Activated naive CD4-positive, alpha-beta T cell treated with anti-CD3 and anti-CD28 coated beads, Interleukin-2, amount 50 U/mL, for 72 hours (primary cell): Measurements from ENCODE around the gene DEGS2. TPM values are rescaled to one million over a fixed set of nuclear protein-coding genes. Genes with fewer than 3 reads are reported as not detected.
A peak's percentile ranks its signal among the peaks of the same experiment; 100 is the strongest.

Experiments
- ATAC-seq, 2 donors: fragments of 150-1000 bp; cut with Tn5 transposase; 2 replicates each; pipeline ENCODE4 v1.10.0; 2021; ENCODE audit warnings: mild to moderate bottlenecking in 2 of 2, moderate library complexity in 2 of 2
- DNase-seq, 2 donors: peaks; one replicate each; pipeline ENCODE4 v3.0.0; 2021 to 2022; ENCODE audit warnings: low spot score in 2 of 2
- H3K27ac Mint-ChIP-seq, 2 donors: one replicate each; pipeline ENCODE4 v1.8.0; 2022; ENCODE audit warnings: mild to moderate bottlenecking in 2 of 2, mixed read lengths in 2 of 2
- H3K36me3 Mint-ChIP-seq, 2 donors: one replicate each; pipeline ENCODE4 v1.8.0; 2022; ENCODE audit warnings: mixed read lengths in 2 of 2
- H3K9me3 Mint-ChIP-seq, 2 donors: one replicate each; pipeline ENCODE4 v1.8.0; 2022; ENCODE audit warnings: mixed read lengths in 2 of 2
- total RNA-seq, 2 donors: library from RNA; stranded (reverse); gene quantifications; one replicate each; pipeline ENCODE4 v1.2.3, GENCODE V29; 2022

DEGS2 gene
- total RNA-seq, 2 donors from 2014 or later: 1.4 to 3.2 TPM

DNA sequence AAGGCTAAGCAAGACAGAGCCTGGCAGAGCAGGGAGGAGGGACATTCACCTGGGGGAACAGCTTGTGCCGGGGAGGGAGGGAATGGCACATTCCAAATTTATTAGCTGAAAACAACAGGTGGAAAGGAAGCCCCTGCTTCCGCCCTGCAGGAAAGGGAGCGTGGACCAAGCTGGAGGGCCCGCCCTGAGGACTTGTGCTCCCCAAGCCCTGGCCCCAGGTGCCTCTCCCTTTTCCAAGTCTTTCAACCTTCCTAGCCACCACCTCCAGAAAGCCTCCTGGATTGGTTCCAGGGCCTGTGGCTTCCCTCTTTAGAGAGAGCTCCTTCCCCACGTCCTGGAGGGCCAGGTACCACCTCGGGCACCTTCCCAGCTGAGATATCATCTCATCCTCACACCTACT, 2.7 kb downstream of the DEGS2 start:
- peaks cover 8 to 13% of the 10 kb centered on the region in 2 donors for H3K36me3 Mint-ChIP-seq
- DNase-seq (no peak), ATAC-seq (no peak)
- no peak overlapping the region for H3K27ac Mint-ChIP-seq
- peaks cover 6 to 7% of the 10 kb centered on the region in 2 donors for H3K9me3 Mint-ChIP-seq

DNA sequence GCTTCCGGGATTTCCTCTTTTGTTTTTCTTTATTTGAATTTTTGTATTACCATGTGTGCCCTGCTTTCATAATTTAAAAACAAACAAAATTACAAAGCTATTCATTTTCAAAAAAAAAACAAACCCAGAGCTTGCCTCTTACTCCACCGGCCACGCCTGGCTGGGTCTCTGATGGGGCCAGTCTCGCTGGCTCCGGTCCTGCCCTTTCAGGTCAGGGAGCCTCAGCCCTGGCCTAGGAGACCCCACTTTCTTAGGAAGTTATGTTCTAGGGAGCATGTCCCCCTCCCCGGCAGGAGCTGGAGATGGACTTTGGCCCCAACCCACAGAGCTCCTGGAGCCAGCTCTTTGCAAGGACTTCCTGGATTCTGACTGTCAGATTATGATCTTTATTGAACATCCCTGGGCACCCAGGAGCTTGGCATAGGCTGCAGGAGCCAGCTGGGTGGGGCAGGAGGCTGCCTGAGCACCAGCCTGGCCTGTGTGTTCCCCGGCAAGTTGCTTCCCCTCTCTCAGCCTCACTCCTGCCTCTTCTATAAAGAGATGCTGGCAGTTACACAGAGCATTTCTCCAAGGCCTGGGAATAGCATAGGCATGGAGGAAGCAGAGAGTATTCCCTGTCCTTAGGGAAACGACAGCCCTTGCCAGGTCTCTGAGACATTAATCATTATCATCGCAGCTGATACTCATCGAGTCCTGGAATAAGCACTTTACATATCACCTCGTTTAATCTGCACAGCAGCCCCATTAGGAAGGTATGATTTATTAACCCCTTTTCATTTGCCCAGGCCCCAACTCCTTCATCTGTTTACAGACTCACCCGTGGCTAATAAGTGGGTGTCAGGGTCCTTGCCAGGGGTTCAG, 3.5 kb downstream of the DEGS2 start:
- no peak for DNase-seq
- H3K9me3 Mint-ChIP-seq: peaks cover 6 to 7% of the 10 kb centered on the region in 2 donors
- peaks cover 8 to 13% of the 10 kb centered on the region in 2 donors for H3K36me3 Mint-ChIP-seq
- no peak overlapping the region for H3K27ac Mint-ChIP-seq
- ATAC-seq: no peak

DNA sequence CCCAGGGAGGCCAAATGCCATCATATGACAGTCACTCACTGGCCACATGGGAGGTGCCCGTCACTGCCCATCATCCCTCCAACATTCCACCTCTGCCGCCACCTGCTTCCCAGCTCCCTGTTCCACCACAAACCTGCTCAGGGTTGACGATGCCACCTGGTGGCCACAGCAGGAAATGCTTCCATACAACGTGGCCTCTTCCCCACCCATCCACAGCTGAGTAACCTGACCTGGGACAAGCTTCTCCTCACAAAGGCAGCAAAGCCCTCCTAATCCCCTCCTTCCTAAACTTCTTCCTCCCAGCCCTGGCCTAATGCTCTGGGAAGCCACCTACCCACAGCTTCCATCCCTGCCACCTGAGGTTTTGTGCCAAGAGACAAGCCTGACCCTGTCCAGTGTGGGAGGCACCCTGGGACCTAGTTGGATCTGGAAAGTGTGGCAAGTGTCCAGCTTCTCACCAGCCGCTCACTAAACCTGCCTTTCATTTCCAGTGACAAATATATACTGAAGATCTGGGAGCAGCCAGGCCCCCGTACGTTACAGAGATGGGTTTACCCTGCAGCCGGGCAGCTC, 4.3 kb downstream of the DEGS2 start:
- ATAC-seq: peak in 1 of 2 donors; percentile 33

DNA sequence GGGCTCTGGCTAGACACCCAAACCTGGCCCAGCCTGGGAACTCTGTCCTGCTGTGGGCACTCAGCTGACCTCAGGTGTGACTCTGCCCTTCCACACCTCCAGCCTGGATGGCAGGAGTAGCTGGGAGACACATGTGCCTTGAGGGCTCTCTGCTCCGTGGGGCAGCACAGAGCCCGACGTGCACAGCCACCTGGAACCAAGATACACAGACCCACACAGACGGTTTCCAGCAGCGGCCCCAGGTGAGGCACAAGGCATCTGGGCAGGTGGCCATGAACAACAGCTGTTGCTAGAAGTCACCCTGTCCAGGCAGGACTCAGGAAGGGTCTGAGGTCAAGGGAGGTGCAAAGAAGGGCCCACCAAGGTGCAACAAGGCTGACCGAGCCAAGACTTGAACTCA, 5.9 kb downstream of the DEGS2 start:
- Mint-ChIP-seq H3K27ac (no peak overlapping the region), H3K9me3 (peaks cover 6 to 7% of the 10 kb centered on the region in 2 donors)
- no peak for ATAC-seq

More for the DNA sequence above, 4.3 kb downstream of the DEGS2 start:
- H3K27ac Mint-ChIP-seq: no peak overlapping the region
- DNase-seq: peak in 1 of 2 donors; percentile 60
- H3K9me3 Mint-ChIP-seq: peaks cover 6 to 7% of the 10 kb centered on the region in 2 donors
- peaks cover 8 to 13% of the 10 kb centered on the region in 2 donors for H3K36me3 Mint-ChIP-seq

GRCh38 chr14:100152091-100152490, 7.4 kb downstream of the DEGS2 start:
- Mint-ChIP-seq H3K27ac (peak overlapping the region in 1 of 2 donors; percentile 25), H3K9me3 (peaks cover 6 to 7% of the 10 kb centered on the region in 2 donors), H3K36me3 (peaks cover 8 to 13% of the 10 kb centered on the region in 2 donors)
- DNase-seq: no peak
- no peak for ATAC-seq

More for the DNA sequence above, 5.9 kb downstream of the DEGS2 start:
- no peak for DNase-seq
- peaks cover 8 to 13% of the 10 kb centered on the region in 2 donors for H3K36me3 Mint-ChIP-seq

GRCh38 chr14:100150932-100151587, 8.4 kb downstream of the DEGS2 start:
- peaks cover 8 to 13% of the 10 kb centered on the region in 2 donors for H3K36me3 Mint-ChIP-seq
- ATAC-seq (no peak), DNase-seq (no peak)
- H3K27ac Mint-ChIP-seq: peak overlapping the region; percentile 0 to 79
- H3K9me3 Mint-ChIP-seq: peaks cover 6 to 7% of the 10 kb centered on the region in 2 donors

GRCh38 chr14:100149851-100150611, 9.4 kb downstream of the DEGS2 start:
- peaks cover 3% of the 10 kb centered on the region in 2 donors for H3K9me3 Mint-ChIP-seq
- H3K36me3 Mint-ChIP-seq: peaks cover 3 to 4% of the 10 kb centered on the region in 2 donors
- H3K27ac Mint-ChIP-seq: no peak overlapping the region
- DNase-seq (no peak), ATAC-seq (no peak)

- Mint-ChIP-seq H3K36me3 (no peaks in the 10 kb centered on the region), H3K27ac (peak overlapping the region; percentile 68 to 83), H3K9me3 (no peaks in the 10 kb centered on the region)
- ATAC-seq (no peak), DNase-seq (no peak)
Measured at GRCh38 chr14:100148837-100149731, 10.4 kb downstream of the DEGS2 start.

GRCh38 chr14:100147691-100148464, 11.6 kb downstream of the DEGS2 start:
- Mint-ChIP-seq H3K9me3 (no peaks in the 10 kb centered on the region), H3K36me3 (no peaks in the 10 kb centered on the region), H3K27ac (peak overlapping the region; percentile 38 to 83)
- DNase-seq (no peak), ATAC-seq (no peak)

DNA sequence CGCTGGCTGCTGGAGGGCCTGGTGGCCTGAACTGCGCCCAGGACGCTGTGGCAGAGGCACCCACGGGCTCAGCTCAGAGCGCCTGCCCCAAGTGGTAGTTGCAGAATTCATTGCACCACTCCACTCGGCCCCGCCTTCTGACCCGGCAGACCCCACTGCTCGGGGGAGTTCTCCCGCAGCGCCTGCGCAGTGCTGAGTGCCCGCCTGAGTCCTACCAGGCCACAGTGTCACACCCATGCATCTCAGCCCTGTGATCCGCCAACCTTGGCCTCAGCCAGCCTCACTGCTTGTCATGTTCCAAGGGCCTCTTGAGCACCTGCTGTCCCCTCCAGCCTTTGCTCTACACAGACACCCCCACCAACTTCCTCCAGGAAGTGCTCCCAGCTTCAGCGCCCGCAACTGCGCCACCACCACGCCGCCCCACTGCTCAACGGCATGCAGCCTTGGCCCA, 12.2 kb downstream of the DEGS2 start:
- DNase-seq (peak in 1 of 2 donors; percentile 44), ATAC-seq (peak; percentile 38)
- Mint-ChIP-seq H3K9me3 (no peaks in the 10 kb centered on the region), H3K36me3 (no peaks in the 10 kb centered on the region), H3K27ac (peak overlapping the region; percentile 83 to 94)

GRCh38 chr14:100146531-100147091, 12.8 kb downstream of the DEGS2 start:
- no peaks in the 10 kb centered on the region for H3K36me3 Mint-ChIP-seq
- DNase-seq (no peak), ATAC-seq (peak; percentile 8 to 15)
- H3K9me3 Mint-ChIP-seq: no peaks in the 10 kb centered on the region
- peak overlapping the region; percentile 22 to 83 for H3K27ac Mint-ChIP-seq

DNA sequence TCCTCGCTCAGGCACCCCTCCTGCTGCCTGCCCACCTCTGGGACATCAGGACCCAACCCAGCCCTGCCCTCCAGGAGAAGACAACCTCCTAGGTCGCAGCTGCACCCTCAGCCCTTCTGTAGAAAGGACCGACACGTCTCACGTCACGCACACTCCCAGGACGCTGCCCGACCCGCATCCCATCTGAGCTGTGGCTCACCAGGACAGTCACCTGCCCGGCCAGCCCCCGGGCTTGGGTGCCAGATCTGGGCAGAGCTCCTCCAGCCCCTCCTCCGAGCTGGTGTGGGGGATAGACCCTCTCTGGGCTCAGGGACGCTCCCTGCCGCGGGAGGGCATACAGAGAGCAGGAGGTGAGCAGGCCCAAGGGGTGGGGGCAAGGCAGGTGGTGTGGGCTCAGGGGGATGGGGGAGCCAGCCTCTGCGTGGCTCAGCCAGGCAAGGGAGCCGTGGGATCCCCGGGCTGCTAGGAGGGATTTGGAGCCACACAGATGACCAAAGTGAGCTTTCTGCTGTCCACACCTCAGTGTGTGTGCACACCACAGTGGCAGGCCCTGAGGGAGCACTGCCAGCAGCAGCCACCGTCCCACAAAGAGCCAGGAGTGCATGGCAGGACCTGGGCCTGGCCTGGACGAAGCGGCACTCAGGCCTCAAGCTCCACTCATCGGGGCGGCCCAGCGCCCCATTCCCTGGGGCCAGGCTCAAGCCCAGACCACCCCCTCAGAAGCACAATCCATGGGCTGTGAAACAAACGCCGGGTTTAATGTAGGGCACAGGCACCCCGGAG, 13.6 kb downstream of the DEGS2 start:
- no peaks in the 10 kb centered on the region for H3K9me3 Mint-ChIP-seq
- H3K36me3 Mint-ChIP-seq: no peaks in the 10 kb centered on the region
- peak overlapping the region; percentile 50 to 83 for H3K27ac Mint-ChIP-seq
- no peak for DNase-seq
- peak in 1 of 2 donors; percentile 3 for ATAC-seq

DNA sequence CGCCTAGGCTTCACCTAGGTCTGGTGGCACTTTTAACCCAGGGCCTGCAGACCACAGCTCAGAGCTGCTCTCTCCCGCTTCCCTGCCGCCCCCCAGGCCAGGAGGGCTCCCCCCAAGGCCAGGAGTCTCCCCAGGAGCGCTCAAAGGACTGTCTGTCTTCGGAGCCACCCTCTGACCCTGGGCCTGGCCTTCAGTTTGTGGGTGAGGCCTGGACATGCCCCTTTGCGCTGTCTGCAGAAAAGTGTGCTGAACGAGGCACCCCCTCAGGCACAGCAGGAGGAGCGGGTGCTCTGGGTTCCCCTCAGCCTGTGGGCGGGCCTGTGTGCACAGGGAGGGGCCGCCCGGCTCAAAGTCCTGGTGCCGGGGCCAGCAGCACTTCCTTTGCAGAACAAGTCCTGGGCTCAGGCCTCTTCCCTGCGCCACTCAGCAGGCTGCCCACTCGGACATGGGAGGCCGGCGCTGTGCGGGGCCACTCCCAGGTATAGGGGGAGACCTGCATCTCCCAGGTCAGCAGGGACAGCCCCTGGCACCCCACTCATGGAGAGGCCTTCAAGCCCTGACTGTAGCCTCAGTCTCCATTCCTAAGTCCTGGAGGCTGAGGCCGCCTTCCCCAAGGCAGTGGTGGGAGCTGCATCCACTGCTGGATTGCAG, 14.3 kb downstream of the DEGS2 start:
- DNase-seq: no peak
- peak in 1 of 2 donors; percentile 2 for ATAC-seq
- no peaks in the 10 kb centered on the region for H3K36me3 Mint-ChIP-seq
- H3K9me3 Mint-ChIP-seq: no peaks in the 10 kb centered on the region
- H3K27ac Mint-ChIP-seq: peak overlapping the region in 1 of 2 donors; percentile 83
